Lung (tissue), 12 donors: ENCODE results near the gene SLC30A5. TPM values are rescaled to one million over a fixed set of nuclear protein-coding genes. Genes with fewer than 3 reads are reported as not detected.

Source experiments
- ATAC-seq: fragments of 200-7000 bp; cut with Tn5 transposase; one replicate; pipeline ENCODE4 v1.9.1; 2020; ENCODE audit warnings: moderate number of reproducible peaks; ENCODE audit not compliant: insufficient read depth, low FRiP score
- DNase-seq, 3 donors: peaks; one replicate each; pipeline ENCODE4 v3.0.0-alpha.2; 2013 to 2017
- H3K27ac ChIP-seq, 2 donors: one replicate each; pipeline ENCODE4 v1.5.1; 2013; ENCODE audit warnings: mild to moderate bottlenecking in 2 of 2, moderate library complexity in 2 of 2, control low read depth in 1 of 2, inconsistent platforms in 1 of 2, low read depth in 1 of 2, low read length in 1 of 2
- H3K27me3 ChIP-seq, 3 donors: one replicate each; pipeline ENCODE4 v1.5.1; 2013; ENCODE audit warnings: low read length in 2 of 3; ENCODE audit not compliant: control insufficient read depth in 3 of 3, insufficient read depth in 3 of 3
- H3K36me3 ChIP-seq, 4 donors: one replicate each; pipeline ENCODE4 v1.5.1; 2013; ENCODE audit warnings: low read length in 4 of 4, mild to moderate bottlenecking in 1 of 4, moderate library complexity in 1 of 4; ENCODE audit not compliant: control insufficient read depth in 4 of 4, insufficient read depth in 4 of 4
- H3K4me1 ChIP-seq, 5 donors: one replicate each; pipeline ENCODE4 v1.5.1; 2013; ENCODE audit warnings: low read length in 5 of 5, mild to moderate bottlenecking in 2 of 5, moderate library complexity in 1 of 5; ENCODE audit not compliant: control insufficient read depth in 5 of 5, insufficient read depth in 5 of 5
- H3K4me3 ChIP-seq: one replicate; pipeline ENCODE4 v1.5.1; 2013; ENCODE audit warnings: mild to moderate bottlenecking, control low read depth, moderate library complexity
- H3K9ac ChIP-seq, 2 donors: one replicate each; pipeline ENCODE4 v1.5.1; 2013; ENCODE audit warnings: low read length in 2 of 2, control low read depth in 1 of 2; ENCODE audit not compliant: insufficient read depth in 1 of 2
- H3K9me3 ChIP-seq, 4 donors: one replicate each; pipeline ENCODE4 v1.5.1; 2013; ENCODE audit warnings: low read length in 3 of 4, mild to moderate bottlenecking in 1 of 4, moderate library complexity in 1 of 4; ENCODE audit not compliant: control insufficient read depth in 4 of 4, insufficient read depth in 3 of 4
- CTCF ChIP-seq: IDR thresholded peaks from 2 replicates; pipeline ENCODE4 v1.5.1; 2012; ENCODE audit warnings: mild to moderate bottlenecking; ENCODE audit errors: control extremely low read depth, extremely low read depth
- WGBS, 2 donors: extraction: QIAGEN DNeasy Blood & Tissue Kit; methylation state at CpG; one replicate each; pipeline ENCODE4 v1.1.7; 2013; 5-methylcytosine and 5-hydroxymethylcytosine counted together
- polyA plus RNA-seq, 2 donors: library from polyadenylated mRNA; stranded (reverse); fragments of 200-250 nt; gene quantifications; one replicate each; pipeline ENCODE4 v1.2.1, GENCODE V29; 2013
- total RNA-seq, 2 donors: library from RNA; depleted of rRNA in 1 of 2; stranded (reverse); fragments of >200 nt in 1 of 2; gene quantifications; one replicate each; pipeline ENCODE4 v1.2.1, GENCODE V29; 2014 to 2021
- donor health status: control.
- donor health status: control.
- donor health status: Bipolar disorder and iron deficiency.
- donor health status: healthy.
- donor health status: DM: yes; HTN: yes; CAD: no.

SLC30A5 gene
- total and polyA plus RNA-seq, 4 donors: 28.7 to 52.3 (median 44.3) TPM

- H3K27me3 ChIP-seq: no peaks in the 10 kb centered on the region
- no peak overlapping the region for H3K4me3 ChIP-seq
- H3K9ac ChIP-seq: no peak overlapping the region
- no peaks in the 10 kb centered on the region for H3K9me3 ChIP-seq
- DNase-seq: no peak
- WGBS, 2 donors: 95 to 96% methylated on average over 3 of the region's 3 CpGs
- H3K36me3 ChIP-seq: peaks cover 12 to 38% (median 23%) of the 10 kb centered on the region in 4 donors
- TF ChIP-seq CTCF: no peak
- no peaks in the 10 kb centered on the region for H3K4me1 ChIP-seq
- ATAC-seq: no peak
- no peak overlapping the region for H3K27ac ChIP-seq
Observed at GRCh38 chr5:69115526-69115925, 21.7 kb downstream of the SLC30A5 start.

GRCh38 chr5:69129413-69129812 lies 35.6 kb downstream of the SLC30A5 start:
- H3K9ac ChIP-seq: no peak overlapping the region
- ATAC-seq: no peak
- TF ChIP-seq CTCF: no peak
- peaks cover 8 to 23% (median 10%) of the 10 kb centered on the region in 4 donors for H3K36me3 ChIP-seq
- H3K4me3 ChIP-seq: no peak overlapping the region
- H3K27ac ChIP-seq: no peak overlapping the region
- H3K4me1 ChIP-seq: no peaks in the 10 kb centered on the region
- H3K27me3 ChIP-seq: no peaks in the 10 kb centered on the region
- no peak for DNase-seq
- H3K9me3 ChIP-seq: no peaks in the 10 kb centered on the region

GRCh38 chr5:69130241-69130640 lies 36.4 kb downstream of the SLC30A5 start:
- DNase-seq (no peak), ATAC-seq (no peak)
- Histone ChIP-seq H3K4me3 (no peak overlapping the region), H3K27me3 (no peaks in the 10 kb centered on the region), H3K9ac (no peak overlapping the region), H3K9me3 (no peaks in the 10 kb centered on the region), H3K4me1 (no peaks in the 10 kb centered on the region), H3K36me3 (peaks cover 4 to 25% (median 10%) of the 10 kb centered on the region in 4 donors), H3K27ac (no peak overlapping the region)
- TF ChIP-seq CTCF: no peak
- WGBS, 2 donors: 76 to 79% methylated on average over 2 of the region's 2 CpGs

DNA sequence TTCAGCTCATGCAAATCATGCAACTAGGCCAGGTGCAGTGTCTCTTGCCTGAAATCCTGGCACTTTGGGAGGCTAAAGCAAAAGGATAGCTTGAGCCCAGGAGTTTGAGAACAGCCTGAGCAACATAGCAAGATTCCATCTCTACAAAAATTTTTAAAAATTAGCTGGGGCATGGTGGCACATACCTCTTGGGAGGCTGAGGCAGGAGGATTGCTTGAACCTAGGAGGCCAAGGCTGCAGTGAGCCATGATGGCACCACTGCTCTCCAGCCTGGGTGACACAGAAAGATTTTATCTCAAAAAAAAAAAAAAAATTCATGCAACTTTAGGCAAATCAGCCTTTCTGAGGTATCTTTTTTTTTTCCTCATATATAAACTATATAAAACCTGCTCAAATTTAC lies 37.5 kb downstream of the SLC30A5 start:
- Histone ChIP-seq H3K27me3 (no peaks in the 10 kb centered on the region), H3K4me1 (no peaks in the 10 kb centered on the region), H3K27ac (no peak overlapping the region), H3K4me3 (no peak overlapping the region), H3K36me3 (peaks cover 2 to 25% (median 13%) of the 10 kb centered on the region in 4 donors), H3K9ac (no peak overlapping the region), H3K9me3 (no peaks in the 10 kb centered on the region)
- ATAC-seq: no peak
- TF ChIP-seq CTCF: no peak
- no peak for DNase-seq
